ENCODE data around the gene RNF114.

GRCh38 chr20:49941456-49941855, 5.3 kb downstream of the RNF114 start:
- no peak for TF ChIP-seq CTCF (conservative IDR thresholded peaks at IDR 0.05; ENCODE audit: low read length)
- TF ChIP-seq EZH2phosphoT487 (IDR thresholded peaks at IDR 0.05; ENCODE audit: borderline replicate concordance): no peak
